Activated naive CD8-positive, alpha-beta T cell treated with anti-CD3 and anti-CD28 coated beads, Interleukin-2, amount 50 U/mL, for 24 hours (primary cell): ENCODE measurements around the gene SOX4.

Experiments used
- ATAC-seq: fragments of 150-1000 bp; cut with Tn5 transposase; one replicate; pipeline ENCODE4 v1.10.0; 2021
- DNase-seq: peaks from one replicate; pipeline ENCODE4 v3.0.0; 2021
- H3K27ac Mint-ChIP-seq: one replicate; pipeline ENCODE4 v1.8.0; 2021; ENCODE audit warnings: mild to moderate bottlenecking, mixed read lengths
- H3K27me3 Mint-ChIP-seq: one replicate; pipeline ENCODE4 v1.8.0; 2021; ENCODE audit warnings: mixed read lengths
- H3K36me3 Mint-ChIP-seq: one replicate; pipeline ENCODE4 v1.8.0; 2021; ENCODE audit warnings: low read depth, mixed read lengths
- H3K4me1 Mint-ChIP-seq: one replicate; pipeline ENCODE4 v1.8.0; 2021; ENCODE audit warnings: mixed read lengths
- H3K4me3 Mint-ChIP-seq: one replicate; pipeline ENCODE4 v1.8.0; 2021; ENCODE audit warnings: mild to moderate bottlenecking, moderate library complexity, mixed read lengths
- H3K9me3 Mint-ChIP-seq: one replicate; pipeline ENCODE4 v1.8.0; 2021; ENCODE audit warnings: mixed read lengths

The SOX4 gene

GRCh38 chr6:21598674-21599023, 5.1 kb downstream of the SOX4 start:
- ATAC-seq, result no peak
- peaks cover 31% of the 10 kb centered on the region for H3K4me1 Mint-ChIP-seq
- DNase-seq, result no peak
- H3K27me3 Mint-ChIP-seq, result peaks cover 49% of the 10 kb centered on the region
- no peak overlapping the region for H3K27ac Mint-ChIP-seq
- no peaks in the 10 kb centered on the region for H3K9me3 Mint-ChIP-seq
- H3K4me3 Mint-ChIP-seq, result peak overlapping the region; percentile 60
- H3K36me3 Mint-ChIP-seq, result peaks cover 2% of the 10 kb centered on the region

- DNase-seq (no peak), ATAC-seq (no peak)
- Mint-ChIP-seq H3K4me1 (peaks cover 31% of the 10 kb centered on the region), H3K9me3 (no peaks in the 10 kb centered on the region), H3K4me3 (no peak overlapping the region), H3K27ac (no peak overlapping the region), H3K36me3 (peaks cover 2% of the 10 kb centered on the region), H3K27me3 (peaks cover 49% of the 10 kb centered on the region)
These were observed 5.6 kb downstream of the SOX4 start for GRCh38 chr6:21599051-21599696.

GRCh38 chr6:21601339-21601923, 7.9 kb downstream of the SOX4 start:
- no peaks in the 10 kb centered on the region for H3K36me3 Mint-ChIP-seq
- DNase-seq (no peak), ATAC-seq (no peak)
- H3K9me3 Mint-ChIP-seq, result no peaks in the 10 kb centered on the region
- peaks cover 36% of the 10 kb centered on the region for H3K27me3 Mint-ChIP-seq
- no peak overlapping the region for H3K4me3 Mint-ChIP-seq
- H3K27ac Mint-ChIP-seq, result no peak overlapping the region
- peaks cover 20% of the 10 kb centered on the region for H3K4me1 Mint-ChIP-seq

GRCh38 chr6:21601932-21602390, 8.4 kb downstream of the SOX4 start:
- Mint-ChIP-seq H3K4me3 (no peak overlapping the region), H3K27ac (no peak overlapping the region), H3K27me3 (peaks cover 32% of the 10 kb centered on the region), H3K36me3 (no peaks in the 10 kb centered on the region), H3K9me3 (no peaks in the 10 kb centered on the region), H3K4me1 (peaks cover 14% of the 10 kb centered on the region)
- ATAC-seq (no peak), DNase-seq (no peak)

GRCh38 chr6:21603082-21603952, 9.8 kb downstream of the SOX4 start:
- no peak overlapping the region for H3K4me3 Mint-ChIP-seq
- H3K27ac Mint-ChIP-seq, result no peak overlapping the region
- no peaks in the 10 kb centered on the region for H3K36me3 Mint-ChIP-seq
- H3K4me1 Mint-ChIP-seq, result peaks cover 5% of the 10 kb centered on the region
- H3K9me3 Mint-ChIP-seq, result no peaks in the 10 kb centered on the region
- peaks cover 25% of the 10 kb centered on the region for H3K27me3 Mint-ChIP-seq
- DNase-seq, result no peak
- no peak for ATAC-seq

GRCh38 chr6:21604081-21604480, 10.5 kb downstream of the SOX4 start:
- ATAC-seq (no peak), DNase-seq (no peak)
- Mint-ChIP-seq H3K4me1 (no peaks in the 10 kb centered on the region), H3K27me3 (peaks cover 17% of the 10 kb centered on the region), H3K27ac (no peak overlapping the region), H3K36me3 (no peaks in the 10 kb centered on the region), H3K4me3 (no peak overlapping the region), H3K9me3 (no peaks in the 10 kb centered on the region)

- DNase-seq (no peak), ATAC-seq (no peak)
- no peaks in the 10 kb centered on the region for H3K4me1 Mint-ChIP-seq
- no peaks in the 10 kb centered on the region for H3K36me3 Mint-ChIP-seq
- peaks cover 10% of the 10 kb centered on the region for H3K27me3 Mint-ChIP-seq
- H3K27ac Mint-ChIP-seq, result no peak overlapping the region
- H3K4me3 Mint-ChIP-seq, result no peak overlapping the region
- no peaks in the 10 kb centered on the region for H3K9me3 Mint-ChIP-seq
These were observed 11.6 kb downstream of the SOX4 start for GRCh38 chr6:21605166-21605565.

- Mint-ChIP-seq H3K27me3 (peaks cover 2% of the 10 kb centered on the region), H3K9me3 (no peaks in the 10 kb centered on the region), H3K36me3 (no peaks in the 10 kb centered on the region), H3K4me3 (no peak overlapping the region), H3K27ac (no peak overlapping the region), H3K4me1 (no peaks in the 10 kb centered on the region)
- DNase-seq, result no peak
- no peak for ATAC-seq
These were observed 15.1 kb downstream of the SOX4 start for GRCh38 chr6:21608601-21609000.

GRCh38 chr6:21609881-21610329, 16.4 kb downstream of the SOX4 start:
- ATAC-seq, result no peak
- Mint-ChIP-seq H3K36me3 (no peaks in the 10 kb centered on the region), H3K4me3 (no peak overlapping the region), H3K27me3 (peaks cover 2% of the 10 kb centered on the region), H3K9me3 (no peaks in the 10 kb centered on the region), H3K27ac (no peak overlapping the region), H3K4me1 (no peaks in the 10 kb centered on the region)
- DNase-seq, result no peak

- H3K36me3 Mint-ChIP-seq, result no peaks in the 10 kb centered on the region
- peaks cover 2% of the 10 kb centered on the region for H3K27me3 Mint-ChIP-seq
- no peak overlapping the region for H3K4me3 Mint-ChIP-seq
- H3K4me1 Mint-ChIP-seq, result no peaks in the 10 kb centered on the region
- no peak for DNase-seq
- no peaks in the 10 kb centered on the region for H3K9me3 Mint-ChIP-seq
- no peak for ATAC-seq
- no peak overlapping the region for H3K27ac Mint-ChIP-seq
These were observed 16.8 kb downstream of the SOX4 start for GRCh38 chr6:21610341-21610740.

- Mint-ChIP-seq H3K9me3 (no peaks in the 10 kb centered on the region), H3K36me3 (no peaks in the 10 kb centered on the region), H3K4me3 (no peak overlapping the region), H3K27me3 (peaks cover under 1% of the 10 kb centered on the region), H3K4me1 (peaks cover 3% of the 10 kb centered on the region), H3K27ac (no peak overlapping the region)
- ATAC-seq (no peak), DNase-seq (no peak)
These were observed 17.9 kb downstream of the SOX4 start for GRCh38 chr6:21611485-21611884.

GRCh38 chr6:21612067-21612745, 18.7 kb downstream of the SOX4 start:
- no peaks in the 10 kb centered on the region for H3K27me3 Mint-ChIP-seq
- DNase-seq (no peak), ATAC-seq (no peak)
- peaks cover 3% of the 10 kb centered on the region for H3K4me1 Mint-ChIP-seq
- no peak overlapping the region for H3K27ac Mint-ChIP-seq
- H3K9me3 Mint-ChIP-seq, result no peaks in the 10 kb centered on the region
- H3K36me3 Mint-ChIP-seq, result no peaks in the 10 kb centered on the region
- no peak overlapping the region for H3K4me3 Mint-ChIP-seq

GRCh38 chr6:21613809-21614208, 20.3 kb downstream of the SOX4 start:
- Mint-ChIP-seq H3K4me1 (peaks cover 3% of the 10 kb centered on the region), H3K27me3 (no peaks in the 10 kb centered on the region), H3K9me3 (no peaks in the 10 kb centered on the region), H3K27ac (no peak overlapping the region), H3K36me3 (no peaks in the 10 kb centered on the region), H3K4me3 (no peak overlapping the region)
- DNase-seq, result no peak
- ATAC-seq, result no peak

GRCh38 chr6:21614226-21614625, 20.7 kb downstream of the SOX4 start:
- DNase-seq, result no peak
- H3K9me3 Mint-ChIP-seq, result no peaks in the 10 kb centered on the region
- ATAC-seq, result no peak
- no peak overlapping the region for H3K4me3 Mint-ChIP-seq
- peaks cover 3% of the 10 kb centered on the region for H3K4me1 Mint-ChIP-seq
- no peaks in the 10 kb centered on the region for H3K36me3 Mint-ChIP-seq
- H3K27ac Mint-ChIP-seq, result no peak overlapping the region
- no peaks in the 10 kb centered on the region for H3K27me3 Mint-ChIP-seq
